ENCODE data around the gene GON7.
A peak's percentile ranks its signal among the peaks of the same experiment; 100 is the strongest.
"Not testable (repeated sequence)": the region's sequence is repeated elsewhere in the genome, so short reads cannot be mapped to it uniquely, and the experiment has no call there.

GON7 gene, protein sequence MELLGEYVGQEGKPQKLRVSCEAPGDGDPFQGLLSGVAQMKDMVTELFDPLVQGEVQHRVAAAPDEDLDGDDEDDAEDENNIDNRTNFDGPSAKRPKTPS

GRCh38 chr14:93206793-93207467, at the start of gene GON7, which contains the start of gene UBR7:
Gene GON7, minus strand, starts transcription at chr14:93207065. Its CDS starts 28 bp downstream, at chr14:93207037.
Gene UBR7, plus strand, starts transcription at chr14:93207256. Its CDS starts 36 bp downstream, at chr14:93207292.
- DNase-seq (ENCODE audit: low read depth) = peak; percentile 98

DNA sequence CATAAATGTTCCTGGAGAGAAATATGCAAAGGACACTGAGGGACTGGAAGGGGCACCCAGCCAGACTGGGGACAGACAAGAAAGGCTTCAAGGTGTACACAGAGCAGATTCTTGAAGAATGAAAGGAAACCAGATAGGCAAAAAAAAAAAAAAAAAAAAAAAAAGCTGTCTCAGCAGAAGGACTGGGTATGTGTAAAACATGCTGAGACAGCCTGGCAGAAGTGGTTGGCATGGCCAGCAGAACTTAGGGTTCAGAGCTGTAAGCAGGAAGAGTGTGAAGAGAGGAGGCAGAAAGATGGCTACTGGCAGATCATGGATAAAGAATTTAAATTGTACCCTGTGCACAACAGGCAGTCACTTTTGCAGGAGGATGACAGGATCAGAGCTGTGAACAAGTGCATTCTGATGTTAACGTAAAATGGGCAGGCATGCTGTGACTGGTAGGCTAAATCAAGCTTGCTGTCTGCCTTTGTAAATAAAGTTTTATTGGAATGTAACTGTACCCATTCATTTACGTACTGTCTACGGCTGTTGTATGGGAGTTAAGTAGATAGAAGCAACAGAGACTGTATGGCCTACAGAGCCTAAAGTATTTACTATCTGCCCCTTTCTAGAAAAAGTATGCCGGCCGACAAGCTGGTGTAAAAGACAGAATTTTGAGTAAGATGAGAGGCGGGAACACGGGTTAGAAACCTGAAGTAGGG, 42.4 kb upstream of the GON7 start:
- DNase-seq (ENCODE audit: low read depth) = no peak

GRCh38 chr14:93246534-93246933, 39.7 kb upstream of the GON7 start:
- no peak for DNase-seq (ENCODE audit: low read depth)

GRCh38 chr14:93245764-93246420, 39.0 kb upstream of the GON7 start:
- DNase-seq (ENCODE audit: low read depth) = no peak

GRCh38 chr14:93240678-93241000, 33.8 kb upstream of the GON7 start:
- DNase-seq (ENCODE audit: low read depth) = no peak

DNA sequence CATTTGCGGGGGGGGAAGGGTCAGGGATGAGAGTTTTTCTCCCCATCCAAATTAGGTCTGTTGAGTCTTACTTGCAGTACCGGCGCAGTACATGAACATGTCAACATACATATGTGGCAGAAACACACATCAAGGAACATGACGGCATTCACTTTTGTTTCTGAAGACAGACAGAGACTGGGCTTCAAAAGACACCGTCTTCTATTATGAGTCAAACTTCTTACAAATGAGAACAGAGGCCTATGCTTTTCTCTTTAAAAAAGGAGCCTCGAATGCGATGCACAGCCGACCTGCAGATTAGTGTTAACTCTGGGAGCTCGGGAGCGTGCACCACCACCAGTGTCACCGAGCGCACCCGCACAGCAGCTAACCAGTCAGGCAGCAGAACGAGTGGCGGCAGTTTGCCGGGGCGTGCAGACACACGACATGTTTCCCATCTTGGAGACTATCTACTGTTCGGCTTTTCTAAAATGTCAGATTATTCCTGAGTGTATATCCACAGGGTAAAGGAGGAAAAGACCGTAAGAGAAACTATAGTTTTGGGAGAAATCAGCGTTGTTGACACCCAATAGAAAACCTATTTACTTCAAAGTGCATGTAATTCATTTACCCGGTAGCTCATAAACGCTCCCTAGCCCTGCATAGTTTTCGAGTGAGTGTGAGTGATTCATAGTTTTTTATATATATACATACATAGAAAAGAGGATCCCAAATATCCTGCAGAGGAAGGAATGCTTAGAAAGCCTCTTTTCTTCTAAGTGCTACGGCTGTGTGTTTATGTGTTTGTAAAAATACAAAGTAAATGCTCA, 33.2 kb upstream of the GON7 start:
- DNase-seq (ENCODE audit: low read depth) = peak; percentile 87

GRCh38 chr14:93234798-93235197, 27.9 kb upstream of the GON7 start:
- DNase-seq (ENCODE audit: low read depth) = peak; percentile 83

DNA sequence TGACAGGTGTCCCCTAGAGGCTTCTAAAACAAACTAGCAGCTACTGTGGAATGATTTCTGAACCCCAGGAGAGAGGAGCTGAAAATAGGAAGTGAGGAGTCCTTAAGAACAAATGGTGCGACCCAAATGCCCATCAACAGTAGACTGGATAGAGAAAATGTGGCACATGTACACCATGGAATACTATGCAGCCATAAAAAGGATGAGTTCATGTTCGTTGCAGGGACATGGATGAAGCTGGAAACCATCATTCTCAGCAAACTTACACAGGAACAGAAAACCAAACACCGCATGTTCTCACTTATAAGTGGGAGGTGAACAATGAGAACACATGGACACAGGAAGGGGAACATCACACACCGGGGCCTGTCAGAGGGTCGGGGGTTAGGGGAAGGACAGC, 26.2 kb upstream of the GON7 start:
- not testable (repeated sequence) for DNase-seq (ENCODE audit: low read depth)

GRCh38 chr14:93232159-93232558, 25.3 kb upstream of the GON7 start:
- no peak for DNase-seq (ENCODE audit: low read depth)

DNA sequence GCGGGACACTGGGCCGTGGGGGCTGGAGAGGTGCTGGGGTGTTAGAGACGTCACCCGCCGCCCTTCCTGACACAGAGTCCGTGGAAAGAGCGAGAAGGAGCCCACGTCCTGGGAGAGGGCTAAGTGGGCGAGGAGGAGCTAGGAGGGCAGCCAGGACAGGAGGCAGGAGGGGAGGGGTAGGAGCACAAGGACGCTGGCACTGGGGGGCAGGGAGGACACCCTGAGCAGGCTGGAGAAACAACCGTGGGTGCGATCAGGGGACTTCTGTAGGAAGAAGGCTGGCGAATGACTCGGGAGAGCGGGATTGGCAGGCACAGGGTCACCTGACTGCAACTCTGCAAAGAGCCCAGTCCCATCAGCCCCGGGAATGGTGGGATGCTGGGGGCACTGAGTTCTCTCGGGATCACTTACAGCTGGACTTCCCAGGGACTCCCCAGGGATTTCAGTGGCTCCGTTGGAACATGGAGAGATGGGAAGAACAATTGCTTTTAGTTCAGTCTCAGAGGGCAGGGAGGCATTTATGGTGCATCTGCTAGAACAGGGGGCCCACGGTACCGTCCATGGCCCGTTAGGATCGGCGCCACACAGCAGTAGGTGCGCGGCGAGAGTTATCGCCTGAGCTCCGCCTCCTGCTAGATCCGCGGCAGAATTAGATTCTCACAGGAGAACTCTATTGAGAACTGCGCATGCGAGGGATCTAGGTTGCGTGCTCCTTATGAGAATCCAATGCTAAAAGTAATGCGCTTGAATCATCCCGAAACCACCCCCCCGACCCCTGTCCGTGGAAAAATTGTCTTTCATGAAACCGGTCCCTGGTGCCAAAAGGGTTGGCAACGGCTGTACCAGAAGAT, 24.5 kb upstream of the GON7 start:
- DNase-seq (ENCODE audit: low read depth) = peak; percentile 67

DNA sequence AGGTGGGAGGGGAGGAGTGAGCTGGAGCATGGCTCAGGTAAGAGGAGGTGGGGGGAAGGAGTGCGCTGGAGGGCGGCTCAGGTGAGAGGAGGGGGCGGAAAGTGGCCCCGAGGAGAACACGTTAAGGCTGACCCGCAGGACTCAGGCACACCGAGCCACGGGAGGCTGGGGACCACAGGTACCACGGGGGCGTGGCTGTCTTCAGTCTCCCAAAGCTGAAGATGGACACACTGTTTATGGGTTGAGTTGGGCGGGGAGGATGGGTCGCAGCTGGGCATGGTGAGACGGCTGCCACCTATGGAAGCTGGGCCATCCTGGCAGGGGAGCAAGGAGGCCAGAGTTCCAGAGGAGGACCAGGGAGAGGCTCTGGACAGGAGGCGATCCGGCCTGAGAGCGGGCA, 23.7 kb upstream of the GON7 start:
- DNase-seq (ENCODE audit: low read depth) = no peak

DNA sequence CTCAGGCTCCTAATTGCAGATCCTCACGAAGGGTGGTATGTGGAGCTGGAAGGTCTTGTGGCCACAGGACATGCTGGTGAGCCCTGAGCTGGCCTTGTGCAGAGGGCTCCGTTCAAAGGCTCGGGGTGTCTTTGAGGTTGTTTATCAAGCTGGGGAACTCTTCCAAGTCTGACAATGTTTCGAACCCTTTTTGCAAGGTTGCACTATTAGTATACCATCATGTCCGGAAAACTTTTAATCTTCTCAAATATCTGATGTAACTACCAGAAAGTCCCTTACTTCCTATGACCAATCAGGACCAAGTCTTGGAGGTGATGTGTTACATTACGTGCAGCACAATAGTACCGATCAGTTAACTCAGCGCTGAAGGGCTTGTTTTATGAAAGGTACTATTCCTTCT, 21.7 kb upstream of the GON7 start:
- DNase-seq (ENCODE audit: low read depth) = no peak

- no peak for DNase-seq (ENCODE audit: low read depth)
These were observed 16.7 kb upstream of the GON7 start for GRCh38 chr14:93223565-93223964.

DNA sequence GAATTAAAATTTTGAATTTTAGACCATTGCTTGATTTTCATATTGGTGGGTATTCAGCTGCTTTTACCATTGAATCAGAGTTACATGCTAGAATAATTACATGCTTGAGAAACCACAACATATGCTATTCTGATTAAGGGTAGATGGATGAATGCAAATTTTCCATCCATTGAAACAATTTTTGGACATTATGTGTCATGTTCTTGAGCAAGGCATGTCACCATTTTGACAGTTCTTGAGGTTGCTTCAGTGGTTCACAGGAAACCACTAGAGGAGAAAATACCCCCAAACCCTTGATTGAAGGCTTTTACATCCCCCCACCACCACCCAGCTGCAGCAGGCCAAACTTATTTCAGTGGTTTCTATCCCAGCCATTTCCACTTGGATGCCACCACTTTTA, 13.6 kb upstream of the GON7 start:
- no peak for DNase-seq (ENCODE audit: low read depth)

DNA sequence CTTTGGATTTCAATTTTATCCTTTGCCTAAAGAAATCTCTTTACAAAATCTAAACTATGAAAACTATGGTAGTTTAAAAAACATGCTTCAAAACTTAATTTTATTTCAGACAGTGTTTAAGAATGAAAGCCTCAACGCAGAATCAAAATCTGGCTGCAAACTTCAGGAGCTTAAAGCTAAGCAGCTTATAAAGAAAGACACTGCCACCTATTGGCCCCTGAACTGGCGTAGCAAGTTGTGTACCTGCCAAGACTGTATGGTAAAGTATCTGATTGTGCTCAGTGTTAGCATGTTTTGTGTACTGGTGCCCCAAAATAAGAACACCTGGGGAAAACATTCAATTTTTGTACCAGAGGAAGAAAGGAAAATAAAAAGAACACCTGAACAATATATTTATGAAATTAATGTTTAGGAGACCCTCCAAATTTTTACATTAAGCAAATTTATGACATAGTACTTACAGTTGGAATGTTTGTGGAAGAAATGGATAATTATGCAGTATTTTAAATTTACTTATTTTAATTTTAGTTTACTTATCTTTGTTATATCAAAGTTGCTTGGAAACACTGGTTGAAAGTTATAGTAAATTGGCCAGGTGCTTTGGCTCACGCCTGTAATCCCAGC, 12.3 kb upstream of the GON7 start:
- peak; percentile 62 for DNase-seq (ENCODE audit: low read depth)

DNA sequence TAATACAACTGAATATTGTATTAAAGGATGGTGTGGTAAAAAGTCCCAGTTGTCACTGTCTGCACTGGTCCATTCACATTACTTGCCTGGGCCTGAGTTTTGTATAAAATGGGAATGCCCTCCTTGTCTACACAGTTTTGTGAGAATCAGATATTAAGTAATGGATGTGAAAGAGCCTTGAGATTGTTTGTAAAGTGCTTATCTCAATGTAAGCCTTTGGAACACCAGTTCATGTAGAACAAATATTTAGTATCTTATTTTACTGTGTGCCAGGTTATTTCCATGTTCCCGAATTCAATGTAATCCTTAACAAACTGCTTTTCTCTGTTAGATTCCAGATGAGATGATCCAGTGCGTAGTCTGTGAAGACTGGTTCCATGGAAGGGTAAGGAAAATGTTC, 7.7 kb upstream of the GON7 start:
- DNase-seq (ENCODE audit: low read depth) = no peak

- no peak for DNase-seq (ENCODE audit: low read depth)
These were observed 5.6 kb upstream of the GON7 start for GRCh38 chr14:93212432-93212831.

DNA sequence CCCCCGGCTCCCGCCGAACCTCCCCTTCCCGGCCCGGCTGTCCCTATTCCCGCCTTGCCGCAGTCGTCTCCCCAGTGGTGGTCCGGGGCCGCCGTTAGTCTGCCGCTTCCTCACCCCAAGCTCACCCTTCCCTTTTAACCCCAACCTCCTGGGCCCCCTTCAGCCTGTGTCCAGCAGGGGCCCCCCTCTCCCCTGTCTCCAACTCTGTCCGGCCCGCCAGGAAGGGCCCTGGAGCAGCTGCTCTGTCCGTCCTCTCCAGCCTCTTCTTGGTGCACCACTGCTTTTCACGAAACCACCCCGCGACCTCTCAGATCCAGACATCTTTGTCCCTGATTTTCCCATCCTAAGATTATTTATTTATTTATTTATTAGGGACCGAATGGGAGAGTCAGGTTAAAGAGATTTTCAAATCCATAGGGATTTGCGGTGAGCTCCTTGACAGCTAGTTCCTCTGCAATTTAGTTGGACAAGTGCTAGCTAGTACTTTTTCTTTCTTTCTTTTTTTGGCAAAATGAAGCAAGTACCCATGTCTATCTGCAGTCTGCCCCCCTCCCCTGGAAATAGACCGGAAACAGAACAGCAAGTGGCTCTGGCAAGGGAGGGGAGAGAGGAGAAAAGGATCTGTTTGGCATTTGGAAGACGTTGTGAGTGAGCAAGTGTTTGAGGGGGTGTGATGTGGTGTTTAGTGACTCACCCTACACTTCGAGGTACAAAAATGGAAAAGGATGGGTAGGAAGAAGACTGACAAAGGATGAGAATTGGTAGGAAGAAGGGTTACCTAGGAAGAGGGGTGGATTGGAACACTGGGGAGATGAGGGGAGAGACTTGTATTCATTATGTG, 823 bp upstream of the GON7 start:
- peak; percentile 70 for DNase-seq (ENCODE audit: low read depth)

DNA sequence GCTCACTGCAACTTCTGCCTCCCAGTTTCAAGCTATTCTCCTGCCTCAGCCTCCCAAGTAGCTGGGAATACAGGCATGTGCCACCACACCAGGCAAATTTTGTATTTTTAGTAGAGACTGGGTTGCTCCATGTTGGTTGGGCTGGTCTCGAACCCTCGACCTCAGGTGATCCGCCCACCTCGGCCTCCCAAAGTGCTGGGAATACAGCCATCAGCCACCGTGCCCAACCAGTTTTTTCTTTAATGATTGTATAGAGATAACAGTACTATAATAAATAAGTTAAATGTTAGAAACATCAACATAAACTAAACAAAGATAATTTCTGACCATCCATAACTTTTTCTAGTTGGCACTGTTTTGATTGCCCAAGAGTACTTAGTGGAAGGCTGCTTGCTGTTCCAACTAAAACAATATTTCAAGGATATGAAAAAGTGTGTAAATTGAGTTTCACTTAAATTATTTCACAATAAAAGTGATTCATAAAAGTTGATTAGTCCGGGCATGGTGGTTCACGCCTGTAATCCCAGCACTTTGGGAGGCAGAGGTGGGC, 5.6 kb downstream of the GON7 start:
- DNase-seq (ENCODE audit: low read depth) = no peak

- DNase-seq (ENCODE audit: low read depth) = no peak
These were observed 6.3 kb downstream of the GON7 start for GRCh38 chr14:93200553-93200952.
